Sigmoid colon (tissue), 7 donors: ENCODE results near the gene ZNF136. TPM values are rescaled to one million over a fixed set of nuclear protein-coding genes. Genes with fewer than 3 reads are reported as not detected.

Experiments used
- DNase-seq: peaks from one replicate; pipeline ENCODE4 v3.0.0-alpha.2; 2019
- H3K27ac ChIP-seq, 4 donors: fragments of 200-600 bp; sonication (generic); one replicate each; pipeline ENCODE4 v1.5.1; 2016 to 2019; ENCODE audit warnings: mild to moderate bottlenecking in 1 of 4
- H3K27me3 ChIP-seq, 3 donors: fragments of 200-600 bp; sonication (generic); one replicate each; pipeline ENCODE4 v1.5.1; 2019; ENCODE audit warnings: mild to moderate bottlenecking in 1 of 3
- H3K36me3 ChIP-seq, 4 donors: fragments of 200-600 bp; sonication (generic); one replicate each; pipeline ENCODE4 v1.5.1; 2016 to 2019
- H3K4me1 ChIP-seq, 4 donors: fragments of 200-600 bp; sonication (generic); one replicate each; pipeline ENCODE4 v1.5.1; 2017 to 2019
- H3K4me3 ChIP-seq, 4 donors: fragments of 200-600 bp; sonication (generic); one replicate each; pipeline ENCODE4 v1.5.1; 2017 to 2019; ENCODE audit warnings: mild to moderate bottlenecking in 2 of 4, moderate library complexity in 1 of 4
- H3K9me3 ChIP-seq, 4 donors: fragments of 200-600 bp in 3 of 4; sonication (generic) in 3 of 4; one replicate each; pipeline versions ENCODE4 v1.5.1 to v1.6.1; 2013 to 2019
- CTCF ChIP-seq, 4 experiments: fragments of 450-650 bp in 3 of 4; fragments of 200-600 bp in 1 of 4; IDR thresholded peaks; one replicate each; pipeline ENCODE4 v1.5.1; 2016 to 2019; ENCODE audit warnings: antibody characterized with exemption in 4 of 4, mild to moderate bottlenecking in 3 of 4, moderate library complexity in 2 of 4
- EP300 ChIP-seq, 4 donors: sonication (generic); formaldehyde crosslinking; IDR thresholded peaks; one replicate each; pipeline ENCODE4 v1.6.1; 2017; ENCODE audit warnings: antibody characterized with exemption in 4 of 4
- POLR2A ChIP-seq, 2 donors: fragments of 450-650 bp; IDR thresholded peaks; one replicate each; pipeline ENCODE4 v1.6.1; 2016; ENCODE audit warnings: antibody characterized with exemption in 2 of 2, mild to moderate bottlenecking in 2 of 2, moderate library complexity in 2 of 2
- POLR2AphosphoS5 ChIP-seq, 4 donors: sonication (generic); formaldehyde crosslinking; IDR thresholded peaks; one replicate each; pipeline ENCODE4 v1.6.1; 2017; ENCODE audit warnings: antibody characterized with exemption in 4 of 4
- WGBS, 2 donors: extraction: QIAGEN DNeasy Blood & Tissue Kit; methylation state at CpG; one replicate each; pipeline ENCODE4 v1.1.7; 2013; 5-methylcytosine and 5-hydroxymethylcytosine counted together
- intact Hi-C: fragments of 100-400 bp; cut with DNase I; formaldehyde crosslinking; loops from one replicate; pipeline ENCODE4 v1.15.1; 2023
- polyA plus RNA-seq, 3 donors: library from polyadenylated mRNA; stranded (reverse); fragments of 200-250 nt; gene quantifications; one replicate each; pipeline ENCODE4 v1.2.3, GENCODE V29; 2013
- total RNA-seq, 4 donors: library from RNA; depleted of rRNA; stranded (reverse); fragments of >200 nt; gene quantifications; one replicate each; pipeline ENCODE4 v1.1.0, GENCODE V29; 2016
- donor health status: healthy with polysubstance abuse.
- donor health status: Bipolar disorder and iron deficiency.
- donor health status: healthy.

Gene ZNF136
- total and polyA plus RNA-seq, 7 donors, result 1.6 to 15.5 (median 9.2) TPM

DNA sequence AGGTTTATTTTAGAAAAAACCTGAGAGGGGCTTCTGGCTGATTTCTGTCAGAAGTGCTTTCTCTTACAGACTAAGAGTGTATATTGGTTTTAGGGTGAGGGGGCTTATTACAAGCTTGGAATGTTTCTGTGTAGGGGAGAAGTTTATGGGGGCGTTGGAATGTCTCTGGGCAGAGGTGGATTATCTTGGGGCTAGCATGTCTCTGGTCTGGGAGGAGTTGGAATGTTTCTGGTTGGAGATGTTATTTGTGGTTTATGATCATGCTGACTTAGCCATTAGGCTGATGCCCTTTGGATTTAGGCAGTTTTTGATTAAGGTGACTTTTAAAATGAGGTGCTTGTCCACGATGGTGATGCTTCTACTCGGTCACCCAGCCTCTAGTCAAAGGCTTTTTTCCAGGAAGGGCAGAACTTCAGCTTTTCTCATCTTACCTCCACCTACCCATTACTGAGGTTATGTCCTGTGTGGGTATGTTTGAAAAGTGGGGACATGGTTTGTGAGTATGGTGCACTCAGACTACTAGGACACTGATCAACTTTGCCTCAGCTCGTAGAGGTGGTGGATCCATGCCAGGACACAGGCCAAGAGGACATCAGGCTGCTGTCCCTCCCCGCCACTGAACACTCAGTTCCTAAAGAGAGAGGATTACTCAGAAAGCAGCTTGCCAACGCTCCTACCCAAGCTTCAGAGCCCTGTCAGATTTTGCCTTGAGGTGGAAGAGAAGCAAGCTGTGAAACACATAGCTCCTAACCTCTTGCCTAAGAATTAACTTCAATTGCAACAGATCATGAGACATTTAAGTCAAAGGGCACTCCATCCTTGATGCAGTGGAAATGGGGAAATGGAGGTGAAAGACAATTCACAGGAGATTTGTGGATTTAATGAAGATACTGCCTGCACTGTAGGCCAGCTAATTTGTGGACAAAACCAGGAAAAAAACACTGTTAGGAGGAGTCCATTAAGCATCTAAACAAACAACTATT is 68.1 kb downstream of the ZNF136 start:
- no peaks in the 10 kb centered on the region for H3K4me1 ChIP-seq
- H3K36me3 ChIP-seq, result peaks cover 0 to 41% (median 5%) of the 10 kb centered on the region in 4 donors
- no peak overlapping the region for H3K4me3 ChIP-seq
- intact Hi-C loops, result no loop called here
- no peaks in the 10 kb centered on the region for H3K9me3 ChIP-seq
- TF ChIP-seq EP300 (IDR thresholded peaks at IDR 0.05), result no peak
- no peak for TF ChIP-seq POLR2A (IDR thresholded peaks at IDR 0.05)
- no peak for TF ChIP-seq CTCF (IDR thresholded peaks at IDR 0.05)
- TF ChIP-seq POLR2AphosphoS5 (IDR thresholded peaks at IDR 0.05), result no peak
- no peak overlapping the region for H3K27ac ChIP-seq
- H3K27me3 ChIP-seq, result no peaks in the 10 kb centered on the region
- DNase-seq, result no peak
- 93 to 95% methylated on average over 6 of the region's 6 CpGs for WGBS, 2 donors

- 90 to 96% methylated on average over 3 of the region's 3 CpGs for WGBS, 2 donors
- intact Hi-C loops, result no loop called here
- H3K27me3 ChIP-seq, result no peaks in the 10 kb centered on the region
- TF ChIP-seq CTCF (IDR thresholded peaks at IDR 0.05) (no peak), POLR2A (IDR thresholded peaks at IDR 0.05) (no peak), EP300 (IDR thresholded peaks at IDR 0.05) (no peak), POLR2AphosphoS5 (IDR thresholded peaks at IDR 0.05) (no peak)
- H3K9me3 ChIP-seq, result no peaks in the 10 kb centered on the region
- H3K36me3 ChIP-seq, result peaks cover 0 to 43% (median 5%) of the 10 kb centered on the region in 4 donors
- H3K4me3 ChIP-seq, result no peak overlapping the region
- H3K27ac ChIP-seq, result no peak overlapping the region
- no peak for DNase-seq
- H3K4me1 ChIP-seq, result no peaks in the 10 kb centered on the region
These were observed 70.1 kb downstream of the ZNF136 start for GRCh38 chr19:12232961-12233360.

DNA sequence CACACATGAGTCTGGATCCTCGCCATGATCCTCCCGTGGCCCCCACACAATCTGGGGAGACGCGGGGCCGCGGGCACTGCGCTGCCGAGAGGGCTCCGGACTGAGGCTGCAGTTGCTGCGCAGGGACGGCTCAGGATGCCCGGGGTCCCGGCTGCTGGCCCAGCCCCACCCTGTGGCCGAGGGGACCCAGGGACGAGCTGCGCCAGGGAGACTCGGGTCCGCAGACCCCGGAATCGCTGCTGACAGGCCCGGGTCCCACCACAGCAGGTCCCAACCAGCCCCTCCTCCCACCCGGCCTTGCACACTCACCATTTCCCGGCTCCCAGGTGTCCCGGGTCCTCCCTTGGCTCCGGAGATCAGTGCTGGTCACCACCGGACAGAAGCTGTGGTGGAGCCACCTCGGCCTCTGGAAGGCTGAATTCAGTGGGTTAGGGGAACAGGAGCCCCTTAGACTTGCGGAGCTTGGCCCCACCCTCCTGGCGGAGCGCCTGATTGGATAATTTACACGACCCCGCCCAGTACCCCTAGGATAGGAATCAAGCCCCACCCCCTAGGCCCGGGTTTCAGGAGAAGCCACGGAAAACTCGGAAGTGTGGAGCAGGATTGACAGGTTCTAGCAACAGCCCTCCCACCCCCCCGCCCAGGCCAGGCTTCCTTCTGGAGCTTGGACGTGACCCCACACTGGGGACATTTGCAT is 74.4 kb downstream of the ZNF136 start:
- H3K27me3 ChIP-seq, result no peaks in the 10 kb centered on the region
- intact Hi-C loops, result no loop called here
- H3K4me3 ChIP-seq, result no peak overlapping the region
- no peak for DNase-seq
- peaks cover 0 to 39% (median 4%) of the 10 kb centered on the region in 4 donors for H3K36me3 ChIP-seq
- no peaks in the 10 kb centered on the region for H3K4me1 ChIP-seq
- no peak overlapping the region for H3K27ac ChIP-seq
- TF ChIP-seq EP300 (IDR thresholded peaks at IDR 0.05) (no peak), POLR2A (IDR thresholded peaks at IDR 0.05) (no peak), CTCF (IDR thresholded peaks at IDR 0.05) (no peak), POLR2AphosphoS5 (IDR thresholded peaks at IDR 0.05) (no peak)
- 94 to 97% methylated on average over 37 of the region's 37 CpGs for WGBS, 2 donors
- peaks cover 0 to 2% (median 0%) of the 10 kb centered on the region in 4 donors for H3K9me3 ChIP-seq

Other genes starting within 250 kb of the ZNF136 start
- 10 to 100 TPM; 13.7 to 19.7 (median 15.0) TPM for gene ZNF700, start 238.0 kb upstream of the ZNF136 start, total RNA-seq
- gene ZNF700, start 238.0 kb upstream of the ZNF136 start, polyA plus RNA-seq, result 10 to 100 TPM in 1 of 3 donors, 1 to 10 TPM in 2; 4.8 to 12.7 (median 5.8) TPM
- gene ZNF763, start 198.1 kb upstream of the ZNF136 start, total RNA-seq, result 10 to 100 TPM in 1 of 4 donors, 1 to 10 TPM in 3; 2.3 to 11.9 (median 3.3) TPM
- gene ZNF763, start 198.1 kb upstream of the ZNF136 start, polyA plus RNA-seq, result 1 to 10 TPM; 3.3 to 4.2 (median 3.9) TPM
- 10 to 100 TPM in 1 of 4 donors, 1 to 10 TPM in 3; 2.5 to 16.9 (median 4.4) TPM for gene ZNF433, start 127.4 kb upstream of the ZNF136 start, total RNA-seq
- gene ZNF433, start 127.4 kb upstream of the ZNF136 start, polyA plus RNA-seq, result 1 to 10 TPM; 1.2 to 3.2 (median 2.1) TPM
- gene ZNF878, start 110.1 kb upstream of the ZNF136 start, total RNA-seq, result under 1 TPM in 2 of 4 donors, not detected in 2; 0.49 to 0.54 TPM
- under 1 TPM in 1 of 3 donors, not detected in 2; 0.13 TPM for gene ZNF878, start 110.1 kb upstream of the ZNF136 start, polyA plus RNA-seq
- gene ZNF844, start 98.4 kb upstream of the ZNF136 start, total RNA-seq, result 10 to 100 TPM in 3 of 4 donors, 1 to 10 TPM in 1; 6.8 to 13.2 (median 11.8) TPM
- 1 to 10 TPM; 2.4 to 4.8 (median 2.5) TPM for gene ZNF844, start 98.4 kb upstream of the ZNF136 start, polyA plus RNA-seq
- gene ZNF20, start 22.7 kb upstream of the ZNF136 start, total RNA-seq, result 1 to 10 TPM; 2.2 to 8.0 (median 2.6) TPM
- 1 to 10 TPM; 3.2 to 9.9 (median 9.6) TPM for gene ZNF20, start 22.7 kb upstream of the ZNF136 start, polyA plus RNA-seq
- gene ZNF625, start 6.4 kb upstream of the ZNF136 start, total RNA-seq, result 1 to 10 TPM; 5.0 to 8.0 (median 6.9) TPM
- 1 to 10 TPM in 2 of 3 donors, not detected in 1; 1.7 to 1.8 TPM for gene ZNF625, start 6.4 kb upstream of the ZNF136 start, polyA plus RNA-seq
- 10 to 100 TPM in 2 of 4 donors, 1 to 10 TPM in 2; 6.4 to 16.3 (median 11.2) TPM for gene ZNF44, start 131.8 kb downstream of the ZNF136 start, total RNA-seq
- 10 to 100 TPM in 1 of 3 donors, 1 to 10 TPM in 2; 7.2 to 12.3 (median 7.9) TPM for gene ZNF44, start 131.8 kb downstream of the ZNF136 start, polyA plus RNA-seq
- gene ZNF563, start 170.5 kb downstream of the ZNF136 start, total RNA-seq, result 1 to 10 TPM; 2.5 to 6.6 (median 4.3) TPM
- 1 to 10 TPM; 1.8 to 2.5 (median 2.1) TPM for gene ZNF563, start 170.5 kb downstream of the ZNF136 start, polyA plus RNA-seq
- 1 to 10 TPM in 3 of 4 donors, under 1 TPM in 1; 0.55 to 3.2 (median 2.9) TPM for gene ZNF442, start 202.6 kb downstream of the ZNF136 start, total RNA-seq
- gene ZNF442, start 202.6 kb downstream of the ZNF136 start, polyA plus RNA-seq, result 1 to 10 TPM in 1 of 3 donors, under 1 TPM in 2; under 0.01 to 1.2 (median 0.60) TPM
- 1 to 10 TPM; 4.6 to 7.4 (median 5.8) TPM for gene ZNF799, start 238.2 kb downstream of the ZNF136 start, total RNA-seq
- 1 to 10 TPM; 3.0 to 3.9 (median 3.4) TPM for gene ZNF799, start 238.2 kb downstream of the ZNF136 start, polyA plus RNA-seq